ENCODE data around the gene PARD3B.

The PARD3B gene

DNA sequence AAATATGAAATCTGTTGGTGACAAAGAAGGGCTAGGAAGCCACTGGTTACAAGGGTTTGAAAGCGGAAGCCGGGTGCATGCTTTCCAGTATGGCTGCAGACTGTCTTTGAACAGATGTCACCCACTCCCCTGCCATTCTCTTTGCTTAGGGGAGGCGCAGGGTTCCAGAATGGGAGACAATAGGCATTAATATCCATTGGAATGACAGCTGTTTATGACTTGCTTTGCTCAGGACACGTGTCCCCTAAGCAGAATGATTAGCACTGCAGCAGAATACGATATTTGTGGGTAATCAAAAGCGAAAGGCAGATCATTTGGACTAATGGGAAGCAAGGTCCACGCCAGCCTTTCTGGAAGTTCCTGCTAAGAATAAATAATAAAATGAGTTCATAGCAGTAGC is 1111.2 kb downstream of the PARD3B start:
- H3K9me3 ChIP-seq (ENCODE audit: insufficient read depth, low read length, severe bottlenecking): no peaks in the 10 kb centered on the region
- no peaks in the 10 kb centered on the region for H3K4me1 ChIP-seq (ENCODE audit: insufficient read depth, low read length)
- TF ChIP-seq, protein P1, sequence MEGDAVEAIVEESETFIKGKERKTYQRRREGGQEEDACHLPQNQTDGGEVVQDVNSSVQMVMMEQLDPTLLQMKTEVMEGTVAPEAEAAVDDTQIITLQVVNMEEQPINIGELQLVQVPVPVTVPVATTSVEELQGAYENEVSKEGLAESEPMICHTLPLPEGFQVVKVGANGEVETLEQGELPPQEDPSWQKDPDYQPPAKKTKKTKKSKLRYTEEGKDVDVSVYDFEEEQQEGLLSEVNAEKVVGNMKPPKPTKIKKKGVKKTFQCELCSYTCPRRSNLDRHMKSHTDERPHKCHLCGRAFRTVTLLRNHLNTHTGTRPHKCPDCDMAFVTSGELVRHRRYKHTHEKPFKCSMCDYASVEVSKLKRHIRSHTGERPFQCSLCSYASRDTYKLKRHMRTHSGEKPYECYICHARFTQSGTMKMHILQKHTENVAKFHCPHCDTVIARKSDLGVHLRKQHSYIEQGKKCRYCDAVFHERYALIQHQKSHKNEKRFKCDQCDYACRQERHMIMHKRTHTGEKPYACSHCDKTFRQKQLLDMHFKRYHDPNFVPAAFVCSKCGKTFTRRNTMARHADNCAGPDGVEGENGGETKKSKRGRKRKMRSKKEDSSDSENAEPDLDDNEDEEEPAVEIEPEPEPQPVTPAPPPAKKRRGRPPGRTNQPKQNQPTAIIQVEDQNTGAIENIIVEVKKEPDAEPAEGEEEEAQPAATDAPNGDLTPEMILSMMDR (IDR thresholded peaks at IDR 0.05; ENCODE audit: borderline replicate concordance, extremely low read depth, low read length, poor library complexity, severe bottlenecking): no peak
- TF ChIP-seq EZH2 (IDR thresholded peaks at IDR 0.05; ENCODE audit: borderline replicate concordance, low read depth, low read length, severe bottlenecking): no peak
- H3K27me3 ChIP-seq (ENCODE audit: insufficient read depth, low read length, poor library complexity): no peaks in the 10 kb centered on the region
- no peak overlapping the region for H3K4me3 ChIP-seq (ENCODE audit: low read depth in 1 of 2, low read length in 2 of 2)
- ATAC-seq (ENCODE audit: insufficient read depth, low read depth) (no peak), DNase-seq (no peak)
- no peak overlapping the region for H2AFZ ChIP-seq (ENCODE audit: low read depth, low read length)
- H4K20me1 ChIP-seq (ENCODE audit: insufficient read depth, low read length): no peaks in the 10 kb centered on the region
- no peaks in the 10 kb centered on the region for H3K36me3 ChIP-seq (ENCODE audit: insufficient read depth, low read length)
- no peak overlapping the region for H3K9ac ChIP-seq (ENCODE audit: low read depth, low read length)
- H3K27ac ChIP-seq (ENCODE audit: low read length): no peak overlapping the region
- H3K4me2 ChIP-seq (ENCODE audit: insufficient read depth, low read length): no peak overlapping the region
- no peaks in the 10 kb centered on the region for H3K79me2 ChIP-seq (ENCODE audit: insufficient read depth, low read length)

DNA sequence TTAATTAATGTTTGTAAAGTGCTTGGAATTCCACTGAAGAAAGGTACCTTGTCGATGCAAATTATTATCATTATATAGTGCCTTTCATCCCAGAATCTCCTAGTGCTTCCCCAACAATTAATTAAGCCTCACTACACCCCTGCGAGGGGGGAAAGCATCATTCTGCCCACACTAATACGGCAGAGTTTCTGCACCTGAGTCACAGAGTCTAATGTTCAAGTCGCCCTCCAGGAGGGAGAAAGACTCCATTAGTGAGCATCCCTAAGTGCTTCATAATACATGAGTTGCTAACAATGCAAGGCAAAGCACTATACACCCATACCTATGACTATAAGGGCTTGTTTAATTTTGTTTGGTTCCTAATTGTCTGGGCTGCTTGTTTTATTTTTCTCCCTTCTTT is 1111.7 kb downstream of the PARD3B start:
- DNase-seq: no peak
- Histone ChIP-seq H3K79me2 (ENCODE audit: insufficient read depth, low read length) (no peaks in the 10 kb centered on the region), H3K4me2 (ENCODE audit: insufficient read depth, low read length) (no peak overlapping the region), H3K27me3 (ENCODE audit: insufficient read depth, low read length, poor library complexity) (no peaks in the 10 kb centered on the region), H2AFZ (ENCODE audit: low read depth, low read length) (no peak overlapping the region), H3K4me3 (ENCODE audit: low read depth in 1 of 2, low read length in 2 of 2) (no peak overlapping the region), H3K9ac (ENCODE audit: low read depth, low read length) (no peak overlapping the region), H3K9me3 (ENCODE audit: insufficient read depth, low read length, severe bottlenecking) (no peaks in the 10 kb centered on the region), H3K4me1 (ENCODE audit: insufficient read depth, low read length) (no peaks in the 10 kb centered on the region), H4K20me1 (ENCODE audit: insufficient read depth, low read length) (no peaks in the 10 kb centered on the region), H3K27ac (ENCODE audit: low read length) (no peak overlapping the region), H3K36me3 (ENCODE audit: insufficient read depth, low read length) (no peaks in the 10 kb centered on the region)
- TF ChIP-seq EZH2 (IDR thresholded peaks at IDR 0.05; ENCODE audit: borderline replicate concordance, low read depth, low read length, severe bottlenecking): no peak
- TF ChIP-seq, protein P1 (IDR thresholded peaks at IDR 0.05; ENCODE audit: borderline replicate concordance, extremely low read depth, low read length, poor library complexity, severe bottlenecking): no peak
- ATAC-seq (ENCODE audit: insufficient read depth, low read depth): no peak

DNA sequence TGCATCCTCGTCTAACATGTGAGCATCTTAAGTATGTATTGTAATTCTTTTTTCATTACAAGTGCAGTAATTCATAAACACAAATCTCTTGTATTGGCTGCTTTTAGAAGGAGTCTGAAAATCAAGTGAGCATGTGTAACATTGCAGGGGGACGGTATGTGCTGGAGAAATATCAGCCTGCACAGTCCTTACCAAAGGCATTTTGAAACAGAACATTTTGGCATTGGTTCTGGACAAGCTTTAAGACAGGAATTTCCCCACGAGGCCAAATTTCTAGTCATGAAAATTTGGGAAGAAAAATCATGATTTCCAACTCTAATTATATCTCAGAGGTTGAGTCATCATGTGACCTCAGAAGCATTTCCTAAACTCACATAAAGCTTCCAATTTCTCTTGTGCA is 1112.3 kb downstream of the PARD3B start:
- Histone ChIP-seq H3K9ac (ENCODE audit: low read depth, low read length) (no peak overlapping the region), H3K4me2 (ENCODE audit: insufficient read depth, low read length) (no peak overlapping the region), H3K4me3 (ENCODE audit: low read depth in 1 of 2, low read length in 2 of 2) (no peak overlapping the region), H2AFZ (ENCODE audit: low read depth, low read length) (no peak overlapping the region), H3K4me1 (ENCODE audit: insufficient read depth, low read length) (no peaks in the 10 kb centered on the region), H3K27me3 (ENCODE audit: insufficient read depth, low read length, poor library complexity) (no peaks in the 10 kb centered on the region), H4K20me1 (ENCODE audit: insufficient read depth, low read length) (no peaks in the 10 kb centered on the region), H3K9me3 (ENCODE audit: insufficient read depth, low read length, severe bottlenecking) (no peaks in the 10 kb centered on the region), H3K79me2 (ENCODE audit: insufficient read depth, low read length) (no peaks in the 10 kb centered on the region), H3K27ac (ENCODE audit: low read length) (no peak overlapping the region), H3K36me3 (ENCODE audit: insufficient read depth, low read length) (no peaks in the 10 kb centered on the region)
- no peak for ATAC-seq (ENCODE audit: insufficient read depth, low read depth)
- TF ChIP-seq, protein P1 (IDR thresholded peaks at IDR 0.05; ENCODE audit: borderline replicate concordance, extremely low read depth, low read length, poor library complexity, severe bottlenecking): no peak
- no peak for TF ChIP-seq EZH2 (IDR thresholded peaks at IDR 0.05; ENCODE audit: borderline replicate concordance, low read depth, low read length, severe bottlenecking)
- no peak for DNase-seq

DNA sequence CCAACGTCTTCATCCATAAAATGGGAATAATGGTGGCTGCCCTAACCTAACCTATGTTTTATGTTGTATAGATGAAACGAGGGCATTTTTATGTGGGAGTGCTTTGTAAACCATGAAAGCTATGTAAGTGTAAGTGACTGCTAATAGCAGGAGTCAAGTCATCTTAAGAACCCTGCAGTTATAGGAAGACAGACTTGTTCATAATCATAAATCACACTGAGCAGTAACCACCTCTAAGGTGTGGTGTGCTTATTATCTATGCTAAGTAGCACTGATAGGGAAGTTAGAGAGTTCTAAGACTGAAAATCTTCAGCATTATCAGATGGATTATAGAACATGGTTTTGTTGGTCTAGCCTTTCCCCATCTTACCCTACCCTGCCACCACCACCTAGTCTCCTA is 1112.8 kb downstream of the PARD3B start:
- H3K4me2 ChIP-seq (ENCODE audit: insufficient read depth, low read length): no peak overlapping the region
- no peaks in the 10 kb centered on the region; the same call in 1 of the 2 replicates for H4K20me1 ChIP-seq (ENCODE audit: insufficient read depth, low read length)
- H3K9ac ChIP-seq (ENCODE audit: low read depth, low read length): no peak overlapping the region
- ATAC-seq (ENCODE audit: insufficient read depth, low read depth): no peak
- TF ChIP-seq, protein P1 (IDR thresholded peaks at IDR 0.05; ENCODE audit: borderline replicate concordance, extremely low read depth, low read length, poor library complexity, severe bottlenecking): no peak
- no peak for TF ChIP-seq EZH2 (IDR thresholded peaks at IDR 0.05; ENCODE audit: borderline replicate concordance, low read depth, low read length, severe bottlenecking)
- no peaks in the 10 kb centered on the region for H3K4me1 ChIP-seq (ENCODE audit: insufficient read depth, low read length)
- no peak overlapping the region for H2AFZ ChIP-seq (ENCODE audit: low read depth, low read length)
- no peaks in the 10 kb centered on the region for H3K27me3 ChIP-seq (ENCODE audit: insufficient read depth, low read length, poor library complexity)
- H3K9me3 ChIP-seq (ENCODE audit: insufficient read depth, low read length, severe bottlenecking): no peaks in the 10 kb centered on the region
- H3K4me3 ChIP-seq (ENCODE audit: low read depth in 1 of 2, low read length in 2 of 2): no peak overlapping the region
- H3K36me3 ChIP-seq (ENCODE audit: insufficient read depth, low read length): no peaks in the 10 kb centered on the region
- H3K27ac ChIP-seq (ENCODE audit: low read length): no peak overlapping the region
- H3K79me2 ChIP-seq (ENCODE audit: insufficient read depth, low read length): no peaks in the 10 kb centered on the region
- DNase-seq: no peak

Measured in DND-41 (cell line).